ENCODE results near the gene C16orf92. TPM values are rescaled to one million over a fixed set of nuclear protein-coding genes. Genes with fewer than 3 reads are reported as not detected.

C16orf92 gene
- total RNA-seq, 1 experiment from 2014 or later = not detected

DNA sequence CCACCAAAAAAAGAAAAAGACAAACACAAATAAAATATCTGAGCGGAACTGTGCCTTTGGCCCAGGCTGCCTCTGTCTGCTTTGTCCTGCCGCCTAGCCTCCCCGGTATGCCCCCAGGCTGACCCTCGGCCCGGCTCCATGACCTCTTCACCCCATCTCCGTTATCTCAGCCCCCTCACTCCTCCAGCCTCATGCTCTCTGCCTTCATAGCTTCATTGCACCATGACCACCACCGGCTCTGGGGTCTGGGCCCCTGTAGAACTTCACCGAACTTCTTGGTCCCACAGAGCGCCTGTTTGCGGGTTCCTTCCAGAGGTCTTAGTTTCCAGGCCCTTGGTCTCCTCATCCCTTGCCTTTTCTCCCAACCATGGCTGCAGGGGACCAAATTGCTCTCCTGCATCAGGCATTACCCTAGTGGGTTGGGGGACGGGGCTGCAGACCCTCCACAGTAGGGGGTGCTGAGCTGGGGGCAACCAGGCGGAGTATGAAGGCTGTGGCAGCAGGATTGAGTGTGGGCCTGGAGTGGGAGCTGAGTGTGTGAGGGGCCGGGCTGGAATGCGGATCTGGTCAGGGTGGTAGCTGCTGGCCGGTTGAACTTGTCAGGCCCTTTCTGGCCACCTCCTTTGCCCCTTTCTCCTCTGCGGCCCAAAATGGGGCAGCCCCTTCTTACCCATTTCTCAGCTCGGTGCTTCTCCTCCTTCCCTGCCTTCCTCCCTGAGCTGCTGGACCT is 34.5 kb upstream of the C16orf92 start (continued):
- TF ChIP-seq REST (IDR thresholded peaks at IDR 0.05; ENCODE audit: low read depth) (no peak), ZFX (IDR thresholded peaks at IDR 0.05) (no peak), ELF1 (IDR thresholded peaks at IDR 0.05; ENCODE audit: borderline replicate concordance, low read depth) (no peak)

- peaks cover 39% of the 10 kb centered on the region in 2 experiments for H3K36me3 ChIP-seq (ENCODE audit: control insufficient read depth in 1 of 2, insufficient read depth in 2 of 2, low read length in 2 of 2)
- no peaks in the 10 kb centered on the region for H4K20me1 ChIP-seq (ENCODE audit: insufficient read depth)
- DNase-seq (ENCODE audit: low read depth, low spot score) (no peak), ATAC-seq (no peak)
- H3K9me3 ChIP-seq (ENCODE audit: control insufficient read depth in 1 of 2, insufficient read depth in 1 of 2, low read depth in 1 of 2, low read length in 2 of 2) = no peaks in the 10 kb centered on the region
- H2AFZ ChIP-seq (ENCODE audit: low read depth, low read length, poor library complexity, severe bottlenecking) = no peak overlapping the region
- intact Hi-C loops (cut with micrococcal nuclease) = no loop called here
- ChIA-PET CTCF (no interaction called here), RAD21 (ENCODE audit: low non-redundant PET in 1 of 2, low total read pairs in 2 of 2, uncharacterized antibody in 2 of 2, unreplicated experiment in 2 of 2) (no interaction called here), POLR2A (interaction anchor here (0.6 kb wide), 1 partner anchor 44 kb away, joined by 3 read pairs; no protein-coding TSS in a partner anchor)
- H3K4me1 ChIP-seq (ENCODE audit: control insufficient read depth in 1 of 2, insufficient read depth in 2 of 2, low read length in 2 of 2) = peaks cover 2 to 6% of the 10 kb centered on the region in 2 experiments
- no TSS peak for BruUV-seq (replicated peaks)
- no peaks in the 10 kb centered on the region for H3K27me3 ChIP-seq (ENCODE audit: insufficient read depth, low read length)
- no peak overlapping the region for H3K4me2 ChIP-seq (ENCODE audit: low read length)
- H3K4me3 ChIP-seq (replicated peaks in 1 of 2; ENCODE audit: low read depth in 1 of 2, low read length in 2 of 2) = no peak overlapping the region
- H3K79me2 ChIP-seq (ENCODE audit: insufficient read depth, low read length) = no peaks in the 10 kb centered on the region
- H3K9me2 ChIP-seq (ENCODE audit: insufficient read depth) = no peaks in the 10 kb centered on the region
- H3K27ac ChIP-seq (ENCODE audit: low read depth, low read length) = peak overlapping the region; percentile 11; the same call in 1 of the 2 replicates
- no peak overlapping the region for H3K9ac ChIP-seq (ENCODE audit: low read length)
- TF ChIP-seq REST (IDR thresholded peaks at IDR 0.05; ENCODE audit: low read depth) (no peak), CBX3 (IDR thresholded peaks at IDR 0.05; ENCODE audit: low read depth) (no peak), POLR2A (IDR thresholded peaks at IDR 0.05; ENCODE audit: borderline replicate concordance, extremely low read depth, insufficient read depth, insufficient read length) (no peak), FOSL1 (IDR thresholded peaks at IDR 0.05; ENCODE audit: low read depth) (no peak), EZH2 (IDR thresholded peaks at IDR 0.05) (no peak), SRF (IDR thresholded peaks at IDR 0.05; ENCODE audit: low read depth) (no peak), ELF1 (IDR thresholded peaks at IDR 0.05; ENCODE audit: borderline replicate concordance, low read depth) (no peak), ZFX (IDR thresholded peaks at IDR 0.05) (no peak), EZH2phosphoT487 (IDR thresholded peaks at IDR 0.05; ENCODE audit: borderline replicate concordance) (no peak), CEBPB (IDR thresholded peaks at IDR 0.05; ENCODE audit: low read depth) (no peak), ZNF274 (IDR thresholded peaks at IDR 0.05; ENCODE audit: low read depth, low read length) (no peak), YY1 (IDR thresholded peaks at IDR 0.05; ENCODE audit: extremely low read depth, insufficient replicate concordance, low read depth, low read length) (no peak)
- TF ChIP-seq, protein P1, sequence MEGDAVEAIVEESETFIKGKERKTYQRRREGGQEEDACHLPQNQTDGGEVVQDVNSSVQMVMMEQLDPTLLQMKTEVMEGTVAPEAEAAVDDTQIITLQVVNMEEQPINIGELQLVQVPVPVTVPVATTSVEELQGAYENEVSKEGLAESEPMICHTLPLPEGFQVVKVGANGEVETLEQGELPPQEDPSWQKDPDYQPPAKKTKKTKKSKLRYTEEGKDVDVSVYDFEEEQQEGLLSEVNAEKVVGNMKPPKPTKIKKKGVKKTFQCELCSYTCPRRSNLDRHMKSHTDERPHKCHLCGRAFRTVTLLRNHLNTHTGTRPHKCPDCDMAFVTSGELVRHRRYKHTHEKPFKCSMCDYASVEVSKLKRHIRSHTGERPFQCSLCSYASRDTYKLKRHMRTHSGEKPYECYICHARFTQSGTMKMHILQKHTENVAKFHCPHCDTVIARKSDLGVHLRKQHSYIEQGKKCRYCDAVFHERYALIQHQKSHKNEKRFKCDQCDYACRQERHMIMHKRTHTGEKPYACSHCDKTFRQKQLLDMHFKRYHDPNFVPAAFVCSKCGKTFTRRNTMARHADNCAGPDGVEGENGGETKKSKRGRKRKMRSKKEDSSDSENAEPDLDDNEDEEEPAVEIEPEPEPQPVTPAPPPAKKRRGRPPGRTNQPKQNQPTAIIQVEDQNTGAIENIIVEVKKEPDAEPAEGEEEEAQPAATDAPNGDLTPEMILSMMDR (IDR thresholded peaks at IDR 0.05 in 2 of 3, conservative IDR thresholded peaks at IDR 0.05 in 1 of 3; ENCODE audit: borderline replicate concordance in 1 of 3, insufficient read depth in 1 of 3, low read depth in 2 of 3, low read length in 2 of 3) = no peak
Observed at GRCh38 chr16:29989111-29989858, 33.7 kb upstream of the C16orf92 start.
